NCI-H146 treated with DMSO at 0.1 percent for 48 hours (cell line): ENCODE results near the gene ARHGEF7.

Experiments used
- DNase-seq: peaks from one replicate; lab custom pipeline; 2025; ENCODE audit not compliant: unreplicated experiment; lab: John Stamatoyannopoulos, UW

Gene ARHGEF7

GRCh38 chr13:111322001-111322915 lies 207.1 kb downstream of the ARHGEF7 start:
- DNase-seq: no peak

- DNase-seq: no peak
Observed at GRCh38 chr13:111322916-111323331, 207.8 kb downstream of the ARHGEF7 start.

- DNase-seq: no peak
Observed at GRCh38 chr13:111323549-111323948, 208.4 kb downstream of the ARHGEF7 start.

- DNase-seq: no peak
Observed at GRCh38 chr13:111323950-111324651, 209.0 kb downstream of the ARHGEF7 start.

- no peak for DNase-seq
Observed at GRCh38 chr13:111324736-111325135, 209.6 kb downstream of the ARHGEF7 start.

- no peak for DNase-seq
Observed at GRCh38 chr13:111325146-111325890, 210.2 kb downstream of the ARHGEF7 start.

- no peak for DNase-seq
Observed at GRCh38 chr13:111325941-111326620, 211.0 kb downstream of the ARHGEF7 start.

GRCh38 chr13:111326621-111326965 lies 211.5 kb downstream of the ARHGEF7 start:
- no peak for DNase-seq

GRCh38 chr13:111326981-111327642 lies 212.0 kb downstream of the ARHGEF7 start:
- DNase-seq: no peak

- DNase-seq: no peak
Observed at GRCh38 chr13:111327730-111328573, 212.8 kb downstream of the ARHGEF7 start.

GRCh38 chr13:111328574-111329410 lies 213.7 kb downstream of the ARHGEF7 start:
- DNase-seq: no peak

GRCh38 chr13:111329641-111330040 lies 214.5 kb downstream of the ARHGEF7 start:
- no peak for DNase-seq

GRCh38 chr13:111330066-111330610 lies 215.0 kb downstream of the ARHGEF7 start:
- DNase-seq: no peak

- DNase-seq: no peak
Observed at GRCh38 chr13:111335298-111335697, 220.2 kb downstream of the ARHGEF7 start.

- no peak for DNase-seq
Observed at GRCh38 chr13:111336666-111337065, 221.6 kb downstream of the ARHGEF7 start.

- DNase-seq: no peak
Observed at GRCh38 chr13:111337206-111337605, 222.1 kb downstream of the ARHGEF7 start.

GRCh38 chr13:111337741-111338140 lies 222.6 kb downstream of the ARHGEF7 start:
- no peak for DNase-seq

GRCh38 chr13:111338841-111339240 lies 223.7 kb downstream of the ARHGEF7 start:
- DNase-seq: no peak
